Nephron progenitor cell (in vitro differentiated cells): ENCODE data around the gene MSANTD2.
A peak's percentile ranks its signal among the peaks of the same experiment; 100 is the strongest.

Experiments
- DNase-seq: peaks from one replicate; pipeline ENCODE4 v3.0.0; 2021
- H3K27ac Mint-ChIP-seq: 2 replicates; pipeline ENCODE4 v1.8.0; 2021; ENCODE audit warnings: mild to moderate bottlenecking, moderate library complexity, mixed read lengths
- H3K27me3 Mint-ChIP-seq: 2 replicates; pipeline ENCODE4 v1.8.0; 2021; ENCODE audit warnings: mild to moderate bottlenecking, low read depth, mixed read lengths; ENCODE audit not compliant: poor library complexity
- H3K36me3 Mint-ChIP-seq: 2 replicates; pipeline ENCODE4 v1.8.0; 2021; ENCODE audit warnings: low read depth, mixed read lengths
- H3K4me1 Mint-ChIP-seq: 2 replicates; pipeline ENCODE4 v1.8.0; 2021; ENCODE audit warnings: mixed read lengths
- H3K4me3 Mint-ChIP-seq: 2 replicates; pipeline ENCODE4 v1.8.0; 2021; ENCODE audit warnings: mild to moderate bottlenecking, moderate library complexity, mixed read lengths
- H3K9me3 Mint-ChIP-seq: 2 replicates; pipeline ENCODE4 v1.8.0; 2021; ENCODE audit warnings: mild to moderate bottlenecking, moderate library complexity, mixed read lengths
- TF ChIP-seq, protein P1 (sequence below): fragments of 200-600 bp; sonication (generic); IDR thresholded peaks from 2 replicates; pipeline ENCODE4 v1.5.0; 2021; ENCODE audit warnings: antibody characterized with exemption

The MSANTD2 gene

GRCh38 chr11:124793466-124794278, 6.5 kb downstream of the MSANTD2 start:
- DNase-seq = peak; percentile 15
- no peaks in the 10 kb centered on the region for H3K9me3 Mint-ChIP-seq
- H3K4me3 Mint-ChIP-seq = no peak overlapping the region
- peaks cover 61% of the 10 kb centered on the region for H3K4me1 Mint-ChIP-seq
- H3K36me3 Mint-ChIP-seq = no peaks in the 10 kb centered on the region
- H3K27ac Mint-ChIP-seq = no peak overlapping the region
- TF ChIP-seq, protein P1, sequence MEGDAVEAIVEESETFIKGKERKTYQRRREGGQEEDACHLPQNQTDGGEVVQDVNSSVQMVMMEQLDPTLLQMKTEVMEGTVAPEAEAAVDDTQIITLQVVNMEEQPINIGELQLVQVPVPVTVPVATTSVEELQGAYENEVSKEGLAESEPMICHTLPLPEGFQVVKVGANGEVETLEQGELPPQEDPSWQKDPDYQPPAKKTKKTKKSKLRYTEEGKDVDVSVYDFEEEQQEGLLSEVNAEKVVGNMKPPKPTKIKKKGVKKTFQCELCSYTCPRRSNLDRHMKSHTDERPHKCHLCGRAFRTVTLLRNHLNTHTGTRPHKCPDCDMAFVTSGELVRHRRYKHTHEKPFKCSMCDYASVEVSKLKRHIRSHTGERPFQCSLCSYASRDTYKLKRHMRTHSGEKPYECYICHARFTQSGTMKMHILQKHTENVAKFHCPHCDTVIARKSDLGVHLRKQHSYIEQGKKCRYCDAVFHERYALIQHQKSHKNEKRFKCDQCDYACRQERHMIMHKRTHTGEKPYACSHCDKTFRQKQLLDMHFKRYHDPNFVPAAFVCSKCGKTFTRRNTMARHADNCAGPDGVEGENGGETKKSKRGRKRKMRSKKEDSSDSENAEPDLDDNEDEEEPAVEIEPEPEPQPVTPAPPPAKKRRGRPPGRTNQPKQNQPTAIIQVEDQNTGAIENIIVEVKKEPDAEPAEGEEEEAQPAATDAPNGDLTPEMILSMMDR = peak; percentile 74
- no peaks in the 10 kb centered on the region for H3K27me3 Mint-ChIP-seq

DNA sequence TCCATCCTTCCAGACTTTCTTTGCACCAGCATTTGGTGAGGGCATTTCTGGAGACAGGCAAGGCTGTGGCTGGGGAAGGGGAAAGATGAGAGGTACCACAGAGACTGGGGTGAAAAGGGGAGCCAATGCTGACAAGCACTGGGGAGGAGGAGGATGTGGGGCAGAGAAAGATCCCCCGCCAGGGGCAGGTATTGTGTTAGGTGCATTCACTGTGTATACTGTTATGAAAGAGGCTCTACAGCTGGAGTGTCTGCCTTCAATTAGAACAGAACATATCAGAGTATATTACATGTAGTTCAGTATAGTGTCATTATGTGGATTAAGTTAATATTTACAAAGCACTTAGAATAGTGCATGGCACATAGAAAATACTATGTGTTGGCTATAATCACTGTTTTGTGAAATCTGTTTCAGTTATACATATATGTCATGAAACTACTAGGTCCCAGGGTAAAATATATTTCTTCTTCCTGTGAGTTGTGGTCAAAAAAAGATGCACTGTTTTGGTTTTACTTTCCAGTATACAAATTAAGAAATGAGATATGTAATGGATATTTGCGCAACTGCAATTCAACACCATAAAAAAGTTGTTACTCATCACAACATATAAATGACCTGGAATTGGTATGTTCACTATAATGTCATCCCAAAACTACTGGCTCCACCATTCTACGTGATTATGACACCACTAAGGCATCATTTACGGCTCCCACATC, 8.4 kb downstream of the MSANTD2 start:
- no peak overlapping the region for H3K4me3 Mint-ChIP-seq
- TF ChIP-seq, protein P1 = no peak

GRCh38 chr11:124788521-124788920, 11.7 kb downstream of the MSANTD2 start:
- Mint-ChIP-seq H3K9me3 (no peaks in the 10 kb centered on the region), H3K4me1 (peaks cover 27% of the 10 kb centered on the region), H3K27me3 (no peaks in the 10 kb centered on the region), H3K36me3 (peaks cover 20% of the 10 kb centered on the region), H3K27ac (no peak overlapping the region), H3K4me3 (no peak overlapping the region)
- DNase-seq = no peak
- TF ChIP-seq, protein P1 = no peak

More for the DNA sequence above, 8.4 kb downstream of the MSANTD2 start:
- Mint-ChIP-seq H3K4me1 (peaks cover 46% of the 10 kb centered on the region), H3K27ac (no peak overlapping the region), H3K36me3 (peaks cover 1% of the 10 kb centered on the region), H3K9me3 (no peaks in the 10 kb centered on the region), H3K27me3 (no peaks in the 10 kb centered on the region)
- no peak for DNase-seq

DNA sequence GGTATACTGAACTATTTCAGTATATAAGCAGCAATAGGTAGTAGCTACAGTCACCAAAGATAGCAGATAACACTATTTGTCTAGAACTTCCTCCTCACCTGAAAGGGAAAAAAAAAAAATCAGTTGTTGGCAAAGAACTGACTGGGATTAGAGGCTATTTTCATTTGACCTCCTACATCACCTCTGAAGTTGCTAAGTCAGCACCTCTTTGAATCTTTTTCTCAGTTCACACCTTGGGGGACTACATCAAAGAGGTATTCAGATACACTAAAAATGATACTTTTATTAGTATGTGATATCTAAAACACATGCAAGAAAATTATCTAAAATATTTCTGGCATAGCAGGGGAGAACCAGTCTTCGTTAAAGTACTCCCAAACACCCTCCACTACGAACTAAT, 16.2 kb downstream of the MSANTD2 start:
- Mint-ChIP-seq H3K27ac (no peak overlapping the region), H3K27me3 (no peaks in the 10 kb centered on the region), H3K36me3 (peaks cover 30% of the 10 kb centered on the region), H3K9me3 (no peaks in the 10 kb centered on the region), H3K4me1 (no peaks in the 10 kb centered on the region), H3K4me3 (no peak overlapping the region)
- TF ChIP-seq, protein P1 = no peak
- no peak for DNase-seq

DNA sequence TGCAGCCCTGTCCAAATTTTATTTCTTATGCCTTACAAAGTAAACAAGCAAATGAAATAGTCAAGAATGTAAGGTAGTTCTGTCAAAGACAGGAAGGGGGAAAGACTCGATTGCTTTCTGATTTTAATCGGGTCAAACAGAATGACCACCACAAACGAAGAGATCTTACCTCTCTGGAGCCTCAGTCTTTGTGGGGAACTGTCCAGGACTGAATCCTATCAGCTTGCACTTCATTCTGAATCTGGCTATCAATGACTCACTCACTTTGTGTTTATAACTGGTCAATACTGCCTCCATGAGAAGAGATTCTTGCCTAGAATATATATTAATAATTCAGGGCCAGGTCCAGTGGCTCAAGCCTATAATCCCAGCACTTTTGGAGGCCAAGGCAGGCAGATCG, 17.2 kb downstream of the MSANTD2 start:
- TF ChIP-seq, protein P1 = no peak
- no peak overlapping the region for H3K4me3 Mint-ChIP-seq
- H3K4me1 Mint-ChIP-seq = no peaks in the 10 kb centered on the region
- no peaks in the 10 kb centered on the region for H3K9me3 Mint-ChIP-seq
- H3K27me3 Mint-ChIP-seq = no peaks in the 10 kb centered on the region
- H3K36me3 Mint-ChIP-seq = peaks cover 40% of the 10 kb centered on the region
- DNase-seq = no peak
- no peak overlapping the region for H3K27ac Mint-ChIP-seq
